K562 (cell line): ENCODE data around the gene PIMREG. TPM values are rescaled to one million over a fixed set of nuclear protein-coding genes. Genes with fewer than 3 reads are reported as not detected.

Experiments used
- ARID1B ChIP-seq: fragments of 450-650 bp; IDR thresholded peaks from 2 replicates; pipeline ENCODE4 v1.6.1; 2016; ENCODE audit warnings: antibody characterized with exemption, mild to moderate bottlenecking, inconsistent platforms
- C11orf30 ChIP-seq: fragments of 450-650 bp; IDR thresholded peaks from 2 replicates; pipeline ENCODE4 v1.6.1; 2016; ENCODE audit warnings: low read depth, mild to moderate bottlenecking
- CBX2 ChIP-seq: fragments of 200-600 bp; sonication (generic); IDR thresholded peaks from one replicate; pipeline ENCODE4 v1.6.1; 2012; ENCODE audit warnings: mild to moderate bottlenecking, low read length, inconsistent platforms; ENCODE audit not compliant: insufficient read depth, poor library complexity, severe bottlenecking
- DIDO1 ChIP-seq: fragments of 450-650 bp; IDR thresholded peaks from 2 replicates; pipeline ENCODE4 v1.6.1; 2016; ENCODE audit warnings: low read depth, missing biosample characterization, missing genetic modification characterization
- FOSL1 ChIP-seq: fragments of 200-800 bp; sonication (Bioruptor generic); conservative IDR thresholded peaks from 2 replicates; pipeline ENCODE4 v1.6.1; 2016; ENCODE audit warnings: missing genetic modification characterization, missing compliant biosample characterization
- JUNB ChIP-seq: fragments of 450-650 bp; formaldehyde crosslinking; conservative IDR thresholded peaks from 2 replicates; pipeline ENCODE4 v1.4.0; 2020; ENCODE audit warnings: mild to moderate bottlenecking
- KDM1A ChIP-seq, 2 experiments: fragments of 450-650 bp; IDR thresholded peaks; 2 replicates each; pipeline ENCODE4 v1.6.1; 2016; ENCODE audit warnings: mild to moderate bottlenecking in 2 of 2
- MED1 ChIP-seq: sonication (generic); formaldehyde crosslinking; IDR thresholded peaks from 2 replicates; pipeline ENCODE4 v1.8.1; 2023; ENCODE audit warnings: missing genetic modification reagents, borderline replicate concordance
- MEF2D ChIP-seq: conservative IDR thresholded peaks from 2 replicates; pipeline ENCODE4 v1.6.1; 2016; ENCODE audit warnings: low read depth, missing genetic modification characterization, missing compliant biosample characterization
- MTF1 ChIP-seq: fragments of 250-450 bp; sonication (Bioruptor Pico); IDR thresholded peaks from 2 replicates; pipeline ENCODE4 v1.9.0; 2021; ENCODE audit warnings: moderate library complexity, mild to moderate bottlenecking, inconsistent platforms, borderline replicate concordance
- NR2C1 ChIP-seq, 2 experiments: fragments of 450-650 bp; IDR thresholded peaks; 2 replicates each; pipeline ENCODE4 v1.6.1; 2017; ENCODE audit warnings: mild to moderate bottlenecking in 2 of 2, antibody characterized with exemption in 1 of 2, inconsistent platforms in 1 of 2, missing compliant biosample characterization in 1 of 2, missing genetic modification characterization in 1 of 2
- PHF21A ChIP-seq: fragments of 450-650 bp; IDR thresholded peaks from 2 replicates; pipeline ENCODE4 v1.6.1; 2017; ENCODE audit warnings: low read depth, borderline replicate concordance
- PURB ChIP-seq: sonication (generic); formaldehyde crosslinking; IDR thresholded peaks from 2 replicates; pipeline ENCODE4 v1.9.0; 2021; ENCODE audit warnings: low read depth, mild to moderate bottlenecking, missing genetic modification reagents
- RFX5 ChIP-seq: IDR thresholded peaks from 2 replicates; pipeline ENCODE4 v1.6.1; 2011; ENCODE audit warnings: low read depth, mild to moderate bottlenecking, improper control_type of control experiment, low read length
- TARDBP ChIP-seq: fragments of 450-650 bp; IDR thresholded peaks from 2 replicates; pipeline ENCODE4 v1.6.1; 2016
- TSC22D4 ChIP-seq: fragments of 450-650 bp; IDR thresholded peaks from 2 replicates; pipeline ENCODE4 v1.6.1; 2016; ENCODE audit warnings: missing genetic modification characterization, missing biosample characterization, control low read depth
- ZFX ChIP-seq: sonication (generic); formaldehyde crosslinking; IDR thresholded peaks from 2 replicates; pipeline ENCODE4 v1.8.0; 2022; ENCODE audit warnings: mild to moderate bottlenecking, missing genetic modification reagents, moderate library complexity
- ZNF740 ChIP-seq, 3 experiments: fragments of 200-800 bp in 1 of 3; sonication (Bioruptor generic) in 1 of 3; sonication (generic) in 1 of 3; formaldehyde crosslinking in 1 of 3; IDR thresholded peaks; 2 replicates each; pipeline versions ENCODE4 v1.6.1 to v1.8.0; 2016 to 2022; ENCODE audit warnings: mild to moderate bottlenecking in 2 of 3, missing compliant biosample characterization in 2 of 3, missing genetic modification characterization in 2 of 3, missing genetic modification reagents in 1 of 3
- polyA plus RNA-seq, 8 experiments: library from polyadenylated mRNA; depleted of rRNA in 4 of 8; stranded (reverse) in 5 of 8; unstranded in 3 of 8; fragments of >200 nt; fragmentation: Nextera tagmentation in 2 of 8; fragmentation: Illumina TruSeq in 1 of 8; extraction: Ambion mirVana in 2 of 8; extraction: Trizol in 1 of 8; gene quantifications; 2 replicates each; pipeline versions ENCODE4 v1.2.1 to v1.2.3, GENCODE V29; 2011 to 2014; ENCODE audit warnings: inconsistent platforms in 1 of 8, missing spikeins in 1 of 8
- total RNA-seq, 7 experiments: library from RNA; depleted of rRNA in 6 of 7; stranded (reverse); fragments of >200 nt in 6 of 7; fragmentation: Illumina TruSeq in 2 of 7; extraction: Trizol in 2 of 7; gene quantifications; 2 replicates each; pipeline versions ENCODE4 v1.2.1 to v1.2.3, GENCODE V29; 2011 to 2021; ENCODE audit warnings: low replicate concordance in 1 of 7
- TF ChIP-seq, protein P1 (sequence below): sonication (generic); IDR thresholded peaks from 2 replicates; pipeline ENCODE4 v1.6.1; 2016
- TF ChIP-seq, protein P2 (sequence below): fragments of 250-450 bp; sonication (Bioruptor Pico); IDR thresholded peaks from 2 replicates; pipeline ENCODE4 v1.5.0; 2020; ENCODE audit warnings: mild to moderate bottlenecking, borderline replicate concordance
- TF ChIP-seq, protein P3 (sequence below): sonication (generic); formaldehyde crosslinking; IDR thresholded peaks from 2 replicates; pipeline ENCODE4 v1.8.0; 2022; ENCODE audit warnings: missing genetic modification reagents, mild to moderate bottlenecking, borderline replicate concordance

PIMREG gene
- total and polyA plus RNA-seq, 9 of the 15 experiments (the other 6 are each of a cell fraction or from before 2014, with no cell fraction given) = 1.1 to 16.7 (median 9.4) TPM

GRCh38 chr17:6456914-6457687 lies 12.8 kb downstream of the PIMREG start (continued):
- TF ChIP-seq ZNF740 (CRISPR knock-in tag; IDR thresholded peaks at IDR 0.05) = peak; percentile 68
- TF ChIP-seq ZNF740 (tag; IDR thresholded peaks at IDR 0.05) = peak in 1 of 2 experiments; percentile 70; a peak in 2 of 4 replicates
- TF ChIP-seq ZFX (CRISPR knock-in tag) = no peak
- TF ChIP-seq DIDO1 (tag) = no peak
- no peak for TF ChIP-seq TSC22D4 (tag)
- TF ChIP-seq KDM1A (IDR thresholded peaks at IDR 0.05) = 0 out of 4 replicates have a peak, but pooled peaks of 1 of the 2 experiments have one; percentile 20
- no peak for TF ChIP-seq JUNB (CRISPR knock-in tag)
- peak; percentile 81 for TF ChIP-seq FOSL1 (tag)
- no peak for TF ChIP-seq PURB (CRISPR knock-in tag)
- peak; percentile 56 for TF ChIP-seq ARID1B
- TF ChIP-seq TARDBP = no peak
- no peak for TF ChIP-seq RFX5
- TF ChIP-seq MTF1 (CRISPR knock-in tag) = no peak
- TF ChIP-seq C11orf30 = peak; percentile 73
- TF ChIP-seq PHF21A = no peak
- TF ChIP-seq, protein P1, sequence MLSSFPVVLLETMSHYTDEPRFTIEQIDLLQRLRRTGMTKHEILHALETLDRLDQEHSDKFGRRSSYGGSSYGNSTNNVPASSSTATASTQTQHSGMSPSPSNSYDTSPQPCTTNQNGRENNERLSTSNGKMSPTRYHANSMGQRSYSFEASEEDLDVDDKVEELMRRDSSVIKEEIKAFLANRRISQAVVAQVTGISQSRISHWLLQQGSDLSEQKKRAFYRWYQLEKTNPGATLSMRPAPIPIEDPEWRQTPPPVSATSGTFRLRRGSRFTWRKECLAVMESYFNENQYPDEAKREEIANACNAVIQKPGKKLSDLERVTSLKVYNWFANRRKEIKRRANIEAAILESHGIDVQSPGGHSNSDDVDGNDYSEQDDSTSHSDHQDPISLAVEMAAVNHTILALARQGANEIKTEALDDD = no peak
- no peak for TF ChIP-seq MED1 (CRISPR knock-in tag)
- TF ChIP-seq MEF2D (tag) = 0 out of 2 replicates have a peak, but pooled peaks have one; percentile 42
- TF ChIP-seq, protein P2, sequence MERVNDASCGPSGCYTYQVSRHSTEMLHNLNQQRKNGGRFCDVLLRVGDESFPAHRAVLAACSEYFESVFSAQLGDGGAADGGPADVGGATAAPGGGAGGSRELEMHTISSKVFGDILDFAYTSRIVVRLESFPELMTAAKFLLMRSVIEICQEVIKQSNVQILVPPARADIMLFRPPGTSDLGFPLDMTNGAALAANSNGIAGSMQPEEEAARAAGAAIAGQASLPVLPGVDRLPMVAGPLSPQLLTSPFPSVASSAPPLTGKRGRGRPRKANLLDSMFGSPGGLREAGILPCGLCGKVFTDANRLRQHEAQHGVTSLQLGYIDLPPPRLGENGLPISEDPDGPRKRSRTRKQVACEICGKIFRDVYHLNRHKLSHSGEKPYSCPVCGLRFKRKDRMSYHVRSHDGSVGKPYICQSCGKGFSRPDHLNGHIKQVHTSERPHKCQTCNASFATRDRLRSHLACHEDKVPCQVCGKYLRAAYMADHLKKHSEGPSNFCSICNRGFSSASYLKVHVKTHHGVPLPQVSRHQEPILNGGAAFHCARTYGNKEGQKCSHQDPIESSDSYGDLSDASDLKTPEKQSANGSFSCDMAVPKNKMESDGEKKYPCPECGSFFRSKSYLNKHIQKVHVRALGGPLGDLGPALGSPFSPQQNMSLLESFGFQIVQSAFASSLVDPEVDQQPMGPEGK (CRISPR knock-in tag) = no peak
- no peak for TF ChIP-seq CBX2
- TF ChIP-seq NR2C1 (IDR thresholded peaks at IDR 0.05) = no peak
- TF ChIP-seq NR2C1 (tag; IDR thresholded peaks at IDR 0.05) = 0 out of 2 replicates have a peak, but pooled peaks have one; percentile 28
- TF ChIP-seq, protein P3, sequence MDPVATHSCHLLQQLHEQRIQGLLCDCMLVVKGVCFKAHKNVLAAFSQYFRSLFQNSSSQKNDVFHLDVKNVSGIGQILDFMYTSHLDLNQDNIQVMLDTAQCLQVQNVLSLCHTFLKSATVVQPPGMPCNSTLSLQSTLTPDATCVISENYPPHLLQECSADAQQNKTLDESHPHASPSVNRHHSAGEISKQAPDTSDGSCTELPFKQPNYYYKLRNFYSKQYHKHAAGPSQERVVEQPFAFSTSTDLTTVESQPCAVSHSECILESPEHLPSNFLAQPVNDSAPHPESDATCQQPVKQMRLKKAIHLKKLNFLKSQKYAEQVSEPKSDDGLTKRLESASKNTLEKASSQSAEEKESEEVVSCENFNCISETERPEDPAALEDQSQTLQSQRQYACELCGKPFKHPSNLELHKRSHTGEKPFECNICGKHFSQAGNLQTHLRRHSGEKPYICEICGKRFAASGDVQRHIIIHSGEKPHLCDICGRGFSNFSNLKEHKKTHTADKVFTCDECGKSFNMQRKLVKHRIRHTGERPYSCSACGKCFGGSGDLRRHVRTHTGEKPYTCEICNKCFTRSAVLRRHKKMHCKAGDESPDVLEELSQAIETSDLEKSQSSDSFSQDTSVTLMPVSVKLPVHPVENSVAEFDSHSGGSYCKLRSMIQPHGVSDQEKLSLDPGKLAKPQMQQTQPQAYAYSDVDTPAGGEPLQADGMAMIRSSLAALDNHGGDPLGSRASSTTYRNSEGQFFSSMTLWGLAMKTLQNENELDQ (CRISPR knock-in tag) = no peak
